Retina (tissue), 1 donor: Measurements from ENCODE around the gene GPS1.

Experiments used
- DNase-seq: peaks from one replicate; pipeline ENCODE4 v3.0.0-alpha.2; 2016

The GPS1 gene

DNA sequence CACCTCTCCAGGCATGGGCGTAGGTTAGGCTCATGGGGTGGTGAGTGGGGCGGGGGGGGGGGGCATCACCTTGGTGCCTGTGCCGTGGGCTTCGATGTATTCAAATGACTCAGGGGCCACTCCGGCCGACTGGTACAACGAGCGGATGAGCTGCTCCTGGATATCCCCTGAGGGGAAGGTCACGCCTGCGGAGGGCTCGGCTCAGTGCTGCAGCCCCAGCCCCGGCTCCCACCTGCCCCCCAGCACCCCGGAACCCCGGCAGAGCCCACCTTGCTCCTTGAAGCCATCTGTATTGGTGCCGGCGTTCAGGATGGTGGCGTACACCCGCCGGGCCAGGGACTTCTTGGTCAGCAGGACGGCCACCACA lies 40.9 kb downstream of the GPS1 start:
- DNase-seq = no peak

DNA sequence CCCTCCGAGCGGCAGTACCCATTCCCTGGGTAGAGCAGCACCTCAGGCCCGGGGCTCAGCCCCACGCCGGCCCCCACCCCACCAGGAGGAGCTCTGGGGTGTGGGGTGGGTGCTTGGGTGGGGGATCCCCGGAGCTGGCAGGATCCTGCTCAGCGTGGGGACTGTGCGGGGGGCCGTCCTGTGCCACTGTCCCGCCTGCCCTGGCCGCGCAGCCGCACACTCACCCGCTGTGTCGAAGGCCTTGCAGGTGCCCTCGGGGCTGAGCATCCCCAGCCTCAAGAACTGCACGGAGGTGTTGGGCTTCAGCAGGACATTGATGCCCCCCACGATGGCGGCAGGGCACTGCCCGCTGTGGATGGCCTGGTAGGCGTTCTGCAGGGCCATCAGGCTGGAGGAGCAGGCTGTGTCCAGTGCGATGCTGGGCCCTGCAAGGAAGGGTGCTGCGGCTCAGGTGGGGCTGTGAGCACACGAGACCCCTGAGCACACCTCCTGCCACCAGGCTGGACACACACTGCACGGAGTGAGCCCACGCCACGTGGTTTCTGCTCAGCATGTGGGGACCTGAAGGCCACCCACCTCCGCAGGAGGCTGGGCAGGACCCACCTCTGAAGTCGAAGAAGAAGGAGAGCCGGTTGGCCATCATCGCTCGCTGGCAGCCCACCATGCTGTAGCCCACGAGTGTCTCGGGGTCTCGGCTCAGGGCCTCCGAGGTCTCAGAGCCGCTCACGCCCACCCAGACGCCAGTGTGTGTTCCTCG lies 41.5 kb downstream of the GPS1 start:
- no peak for DNase-seq

DNA sequence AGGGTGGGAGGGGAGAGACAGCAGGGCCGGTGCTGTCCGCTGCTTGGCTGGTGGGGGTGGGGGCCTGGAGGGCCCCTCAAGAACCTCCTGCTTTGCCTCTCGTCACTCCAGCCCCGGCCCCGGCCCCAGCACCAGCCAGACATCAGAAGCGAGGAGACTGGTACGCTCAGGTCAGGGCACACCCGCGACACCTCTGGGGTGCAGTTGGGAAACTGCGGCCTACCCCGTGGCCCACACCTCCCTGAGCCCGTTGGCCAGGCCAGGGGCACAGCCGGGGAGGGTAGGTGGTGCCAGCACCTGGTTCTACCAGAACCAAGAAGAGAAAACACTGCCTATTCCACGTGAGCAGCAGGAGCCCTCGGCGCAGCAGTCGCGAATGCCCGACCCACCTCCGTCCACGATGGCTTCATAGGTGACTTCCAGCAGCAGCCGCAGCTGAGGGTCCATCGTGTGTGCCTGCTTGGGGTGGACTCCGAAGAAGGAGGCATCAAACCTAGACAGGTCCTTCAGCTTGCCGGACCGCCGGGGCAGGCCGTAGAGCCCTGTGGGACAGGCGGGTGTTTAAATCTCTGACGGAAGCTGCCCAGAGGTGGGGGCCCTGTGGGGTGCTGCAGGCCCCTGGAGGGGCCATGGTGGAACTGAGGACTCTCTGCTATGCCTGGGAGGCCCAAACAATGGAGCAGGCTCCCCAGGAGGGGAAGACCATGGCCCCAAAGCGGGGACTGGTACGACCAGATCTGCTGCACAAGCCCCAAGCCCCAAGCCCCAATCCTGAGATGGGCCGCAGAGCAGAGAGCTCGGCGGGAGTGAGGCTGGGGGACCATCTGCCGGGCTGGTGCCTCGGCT lies 43.5 kb downstream of the GPS1 start:
- DNase-seq = no peak

DNA sequence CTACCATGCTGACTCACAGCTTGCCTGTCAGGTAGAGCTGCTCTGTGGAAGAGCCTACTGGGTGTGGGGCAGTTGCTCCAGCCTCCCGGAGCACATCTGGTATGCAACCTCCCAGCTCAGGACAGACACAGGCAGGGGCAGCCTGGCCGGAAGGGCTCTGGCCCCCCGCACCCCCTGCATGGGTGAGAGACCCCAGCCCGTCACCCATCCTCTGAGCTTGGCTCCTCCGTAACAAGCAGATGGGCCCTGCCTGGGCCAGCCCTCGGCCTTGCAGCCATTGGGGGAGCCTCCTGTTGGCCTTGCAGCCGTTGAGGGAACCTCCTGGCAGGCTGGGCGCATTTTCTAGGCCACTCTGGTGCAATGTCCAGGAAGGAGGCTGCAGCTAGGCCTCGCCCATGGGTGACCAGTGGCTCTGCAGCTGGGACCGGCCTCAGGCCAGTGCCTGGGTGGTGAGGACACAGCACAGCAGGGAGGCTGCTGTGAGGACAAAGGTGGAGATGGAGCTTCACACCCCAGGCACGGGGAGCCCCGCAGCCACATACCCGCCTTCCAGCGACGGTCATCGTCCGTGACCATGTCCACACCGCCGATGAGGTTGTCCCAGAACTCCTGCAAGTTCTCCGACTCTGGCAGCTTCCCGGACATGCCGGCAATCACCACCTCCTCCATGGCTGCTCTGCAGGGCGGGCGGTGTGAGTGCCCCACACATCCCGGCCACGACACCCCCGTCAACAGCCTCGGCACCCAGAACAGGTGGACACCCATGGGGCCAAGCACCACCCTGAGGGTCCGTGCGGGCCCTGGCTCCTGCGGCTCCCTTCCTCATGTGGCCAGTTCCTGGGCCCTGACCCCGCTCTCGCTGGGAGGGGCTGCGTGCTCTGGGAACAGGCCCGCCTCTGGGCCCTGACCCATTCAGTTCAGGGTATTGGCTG lies 44.3 kb downstream of the GPS1 start:
- DNase-seq = no peak

DNA sequence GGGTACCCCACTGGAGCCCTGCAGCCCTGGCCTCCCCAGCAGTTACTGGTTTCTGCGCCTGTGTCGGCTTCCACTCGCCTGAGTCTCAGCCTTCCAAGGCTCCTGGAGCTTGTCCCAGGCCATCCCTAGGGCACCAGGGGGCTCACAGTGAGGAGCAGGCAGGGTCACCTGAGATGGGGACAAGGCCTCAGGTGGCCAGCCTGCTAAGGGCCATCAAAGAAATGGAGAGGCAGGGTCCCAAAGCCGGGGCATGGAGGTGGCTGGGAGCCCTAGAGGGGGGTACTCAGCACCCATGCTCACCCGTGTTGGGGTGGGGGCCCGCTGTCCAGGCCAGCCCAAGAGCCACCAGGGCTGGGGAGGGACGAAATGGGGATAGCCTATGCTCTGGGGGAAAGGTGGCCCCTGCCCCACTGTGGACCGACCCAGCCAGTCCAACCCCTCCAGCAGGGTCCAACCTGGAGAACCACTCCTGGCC lies 45.0 kb downstream of the GPS1 start:
- DNase-seq = no peak

DNA sequence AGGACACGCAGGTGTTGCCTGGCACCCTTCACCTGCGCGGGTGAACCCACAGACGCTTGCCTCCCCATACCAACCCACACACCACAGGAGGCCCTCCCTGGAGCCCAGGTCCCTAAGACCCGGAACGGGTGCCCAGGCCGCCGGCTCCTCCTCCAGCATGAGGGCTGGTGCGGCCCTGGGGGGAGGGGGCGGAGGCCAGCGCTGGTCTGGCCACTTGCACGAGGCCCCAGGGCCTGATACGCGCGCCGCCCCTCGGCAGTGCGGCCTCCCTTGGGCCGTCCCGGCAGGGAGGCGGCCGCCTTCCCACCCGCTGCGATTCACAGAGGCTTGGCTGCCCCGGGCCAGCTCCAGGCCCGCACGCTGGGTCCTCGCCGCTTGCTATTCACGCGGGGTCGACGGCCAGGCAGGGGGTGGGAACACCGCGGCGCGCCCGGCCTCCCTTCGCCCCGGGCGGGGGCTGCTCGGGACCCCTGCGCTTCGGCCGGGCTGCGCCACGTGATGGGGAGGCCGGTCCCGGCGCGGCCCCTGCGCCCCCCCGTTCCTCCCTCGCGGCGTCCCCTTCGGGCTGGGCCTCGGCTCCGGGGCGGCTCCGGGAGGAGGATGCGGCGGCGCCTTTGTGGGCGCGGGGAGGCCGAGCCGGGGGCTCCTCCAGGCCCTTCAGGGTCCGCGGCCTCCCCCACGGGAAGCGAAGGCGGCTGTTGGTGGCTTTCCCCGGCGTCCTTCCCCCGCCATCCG lies 45.7 kb downstream of the GPS1 start:
- DNase-seq = peak; percentile 62

DNA sequence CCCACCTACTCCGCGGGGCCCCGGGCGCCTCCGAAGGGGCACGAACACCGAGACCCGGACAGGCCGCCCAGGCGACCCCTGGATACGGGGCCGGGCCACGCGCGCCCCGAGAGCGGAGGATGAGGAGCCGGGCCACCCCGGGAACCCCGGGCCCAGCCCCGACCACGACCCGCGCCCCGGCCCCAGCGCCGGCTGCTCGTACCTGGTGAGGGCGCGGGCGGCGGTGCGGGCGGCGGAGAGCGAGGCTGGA lies 46.1 kb downstream of the GPS1 start:
- DNase-seq = no peak

DNA sequence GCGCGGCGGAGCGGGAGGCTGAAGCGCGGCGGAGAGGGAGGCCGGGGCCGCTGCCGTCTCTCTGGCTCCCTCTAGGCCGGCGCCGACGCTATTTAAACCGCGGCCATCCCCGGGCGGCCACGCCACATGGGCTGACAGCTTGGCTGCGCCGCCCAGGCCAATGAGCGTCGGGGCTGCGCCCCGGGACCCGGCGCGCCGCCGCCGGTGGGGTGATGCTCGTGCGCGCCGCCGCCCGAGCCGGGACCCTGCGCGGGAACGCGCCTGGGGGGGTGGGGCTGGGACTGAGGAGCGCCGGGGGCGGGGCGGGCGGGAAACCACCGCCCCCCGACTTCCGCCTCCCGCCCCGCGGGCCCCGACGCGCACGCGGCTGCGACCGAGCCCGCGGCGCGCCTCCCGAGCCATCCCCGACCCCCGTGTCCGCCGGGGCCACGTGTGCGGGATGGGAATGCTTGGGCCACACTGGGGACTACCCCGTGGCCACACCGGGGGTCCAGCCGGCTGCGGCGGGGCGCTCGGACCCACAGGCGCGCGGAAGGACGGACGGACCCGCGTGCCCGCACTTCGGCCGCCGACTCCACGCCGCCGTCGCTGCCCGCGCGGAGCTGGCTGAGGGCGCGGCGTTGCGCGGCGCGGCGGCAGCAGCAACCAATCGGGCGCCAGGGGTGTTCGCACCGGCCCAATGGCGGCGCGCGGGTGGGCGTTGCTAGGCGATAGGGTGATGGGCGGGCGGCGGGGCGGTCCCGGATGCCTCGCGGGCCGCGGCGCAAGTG lies 46.7 kb downstream of the GPS1 start, which contains the start of gene FASN:
Gene FASN (minus strand): TSS at position 68 of the 770 bp plus-strand sequence. CDS start 1,791 bp downstream, outside the sequence.
- peak; percentile 95 for DNase-seq

DNA sequence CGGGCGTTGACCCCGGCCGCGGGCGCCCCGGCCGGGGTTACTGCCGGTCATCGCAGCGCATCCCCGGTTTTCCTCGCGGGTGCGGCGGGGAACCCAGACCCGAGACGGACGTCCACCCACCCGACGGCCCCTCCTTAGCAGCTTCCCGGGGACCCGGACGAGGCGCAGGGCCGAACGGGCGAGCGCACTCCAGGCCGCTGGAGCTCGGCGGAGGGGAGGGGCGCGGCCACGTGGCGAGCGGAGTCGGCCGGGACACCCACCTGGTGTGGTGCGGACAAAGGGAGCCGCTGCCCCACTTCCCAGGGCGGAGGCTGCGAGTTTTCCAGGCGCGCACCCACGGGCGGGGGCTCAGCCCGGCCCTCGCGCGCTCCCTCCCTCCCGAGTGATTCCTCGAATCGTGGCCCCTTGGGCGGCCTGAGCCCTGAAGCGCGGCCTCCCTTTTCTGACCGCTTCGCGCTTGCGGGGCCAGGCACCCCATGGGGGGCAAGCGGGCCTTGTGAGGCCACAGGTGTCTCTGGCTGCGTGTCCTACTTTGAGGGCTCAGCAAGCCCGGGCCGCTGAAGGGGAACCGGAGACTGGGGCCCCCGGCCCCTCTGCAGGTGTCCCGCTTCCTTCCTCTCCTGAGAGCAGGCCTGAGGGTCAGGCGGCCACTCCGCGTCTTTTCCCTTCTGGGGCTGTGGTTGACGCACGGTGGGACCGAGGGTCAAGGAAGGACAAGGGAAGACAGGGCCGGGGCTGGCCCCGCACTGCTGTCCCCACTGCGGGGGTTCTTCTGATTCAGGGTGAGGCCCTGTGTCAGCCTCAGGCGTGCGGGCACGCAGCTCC lies 47.5 kb downstream of the GPS1 start:
- no peak for DNase-seq

DNA sequence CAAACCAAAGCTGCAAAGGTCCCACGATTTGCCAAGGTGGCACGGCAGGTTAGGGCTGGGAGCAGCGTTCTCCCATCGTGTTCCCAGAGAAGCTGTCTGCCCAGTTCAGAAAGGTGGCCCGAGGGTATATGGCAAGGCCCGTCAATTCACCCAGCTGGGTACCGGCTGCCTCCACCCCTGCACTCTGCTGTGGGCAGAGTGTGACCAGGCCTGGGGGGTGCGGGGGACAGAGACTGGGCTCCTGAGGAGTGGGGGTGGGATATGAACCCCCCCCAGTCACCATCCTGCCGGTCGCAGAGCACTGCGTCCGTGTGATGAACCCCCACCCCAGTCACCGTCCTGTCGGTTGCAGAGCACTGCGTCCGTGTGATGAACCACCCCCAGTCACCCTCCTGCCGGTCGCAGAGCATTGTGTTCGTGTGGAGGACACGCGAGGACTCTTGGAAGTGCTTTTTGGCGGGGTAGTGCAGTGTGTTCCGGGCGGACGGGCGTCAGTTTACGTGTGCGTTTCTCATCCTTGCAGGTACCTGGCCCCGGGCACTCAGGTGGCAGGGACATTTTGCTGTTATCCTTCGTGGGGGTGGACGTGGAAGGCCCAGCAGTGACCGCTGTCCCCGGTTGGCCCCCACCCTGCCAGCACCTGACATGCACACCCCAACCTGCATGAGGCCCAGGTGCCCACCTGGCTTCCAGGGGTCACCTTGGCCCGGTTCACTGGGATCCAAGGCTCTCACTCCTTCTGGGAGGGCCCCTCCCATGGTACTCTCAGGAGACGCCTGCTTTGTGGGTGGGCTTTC lies 49.0 kb downstream of the GPS1 start:
- DNase-seq = no peak

DNA sequence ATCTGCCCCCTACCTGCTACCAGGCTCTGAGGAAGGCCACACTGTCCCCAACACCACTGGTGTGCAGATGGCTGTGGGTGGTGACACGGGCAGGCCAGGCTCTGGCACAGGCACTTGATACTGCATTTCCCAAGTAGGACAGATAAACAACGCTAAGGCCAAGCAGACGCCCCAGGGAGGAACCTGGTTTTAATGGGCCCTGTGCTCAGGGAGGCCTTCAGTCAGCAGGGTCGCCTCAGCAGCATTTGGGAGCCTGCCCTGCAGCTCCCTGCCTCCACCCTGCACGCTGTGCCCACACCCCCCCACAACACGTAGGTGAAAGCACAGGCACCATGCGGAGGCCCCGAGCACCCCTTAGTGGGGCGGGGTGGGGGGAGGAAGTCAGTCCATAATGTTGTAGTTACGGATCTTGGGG lies 49.6 kb downstream of the GPS1 start:
- DNase-seq = no peak

DNA sequence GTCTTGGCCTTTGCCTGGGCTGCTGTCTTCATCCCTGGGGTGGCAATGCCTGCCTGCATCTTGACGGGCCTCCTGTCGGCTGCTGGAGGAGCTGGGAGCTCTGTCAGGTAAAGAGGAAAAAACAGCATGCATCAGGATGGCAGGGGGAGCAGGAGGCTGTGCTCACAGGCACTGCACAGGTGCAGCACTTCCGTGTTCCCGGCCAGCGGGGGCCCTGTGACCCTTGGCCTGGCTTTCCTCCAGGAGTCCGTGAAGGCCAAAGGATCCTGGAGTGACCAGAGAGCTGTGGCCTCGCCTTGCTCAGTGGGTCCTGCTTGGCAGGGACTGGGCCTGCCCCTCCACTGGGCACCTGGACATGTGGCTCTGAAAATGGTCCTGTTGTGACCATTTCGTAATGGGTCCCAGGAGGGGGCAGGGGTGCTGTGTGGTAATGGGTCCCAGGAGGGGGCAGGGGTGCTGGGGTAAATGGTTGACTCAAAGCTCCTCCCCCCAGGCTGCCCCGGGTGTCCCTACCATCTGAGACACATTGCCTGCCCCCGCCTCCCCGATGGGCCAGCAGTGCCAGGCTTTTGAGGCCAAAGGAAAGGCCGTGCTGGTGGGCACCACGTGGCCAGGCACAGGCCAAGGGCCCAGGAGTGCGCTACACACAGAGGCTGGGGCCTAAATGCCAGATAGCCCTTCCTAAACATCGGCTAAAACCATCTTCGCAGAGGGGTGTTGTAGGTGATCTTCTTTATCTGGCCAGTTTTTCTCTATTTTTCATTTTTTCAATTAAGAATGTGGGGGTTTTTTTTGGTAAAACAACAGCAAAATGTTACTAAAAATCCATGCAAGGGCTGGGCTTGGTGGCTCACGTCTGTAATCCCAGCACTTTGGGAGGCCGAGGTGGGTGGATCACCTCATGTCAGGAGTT lies 50.3 kb downstream of the GPS1 start:
- DNase-seq = no peak

DNA sequence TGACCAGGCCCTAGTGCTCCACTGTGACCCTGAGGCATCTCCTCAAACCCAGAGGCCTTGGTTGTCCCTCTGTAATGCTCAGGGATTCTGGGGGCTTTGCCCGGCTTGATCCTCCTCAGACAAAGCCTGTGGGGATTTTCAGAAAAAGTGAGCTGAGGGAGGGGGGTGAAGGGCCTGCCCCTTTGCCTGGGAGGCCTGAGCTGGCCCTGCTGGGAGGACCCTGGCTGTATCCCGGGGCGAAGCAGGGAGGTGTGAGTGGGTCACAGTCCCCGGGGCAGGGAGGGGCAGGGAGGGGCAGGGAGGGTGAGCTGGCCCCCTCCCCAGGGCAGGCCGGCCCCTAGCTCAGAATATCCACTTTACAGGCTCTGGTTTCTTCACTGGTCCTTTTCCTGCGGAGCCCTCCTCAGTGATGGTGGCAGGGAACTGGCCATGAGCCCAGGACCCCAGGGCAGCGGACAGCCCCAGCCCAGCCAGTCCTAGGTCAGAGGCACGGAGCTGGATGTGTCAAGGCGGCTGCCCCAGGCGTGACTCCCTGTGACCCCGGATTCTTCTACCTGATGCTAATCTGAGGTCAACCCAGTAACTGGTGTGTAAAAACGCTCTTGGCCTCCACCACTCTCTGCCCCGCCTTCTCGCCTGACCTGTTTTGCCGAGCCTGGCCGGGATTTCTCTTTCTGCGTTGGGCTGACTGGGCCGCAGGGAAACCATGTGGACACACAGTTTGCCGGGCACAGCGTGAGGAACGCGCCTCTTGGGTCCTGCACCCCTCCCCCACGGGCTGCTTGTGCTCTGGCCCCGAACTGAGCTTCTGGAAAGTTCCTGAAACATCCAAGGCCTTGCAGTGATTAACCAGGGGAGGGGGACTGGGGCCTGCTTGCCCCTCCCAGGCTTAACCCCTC lies 52.1 kb downstream of the GPS1 start:
- DNase-seq = peak; percentile 80

DNA sequence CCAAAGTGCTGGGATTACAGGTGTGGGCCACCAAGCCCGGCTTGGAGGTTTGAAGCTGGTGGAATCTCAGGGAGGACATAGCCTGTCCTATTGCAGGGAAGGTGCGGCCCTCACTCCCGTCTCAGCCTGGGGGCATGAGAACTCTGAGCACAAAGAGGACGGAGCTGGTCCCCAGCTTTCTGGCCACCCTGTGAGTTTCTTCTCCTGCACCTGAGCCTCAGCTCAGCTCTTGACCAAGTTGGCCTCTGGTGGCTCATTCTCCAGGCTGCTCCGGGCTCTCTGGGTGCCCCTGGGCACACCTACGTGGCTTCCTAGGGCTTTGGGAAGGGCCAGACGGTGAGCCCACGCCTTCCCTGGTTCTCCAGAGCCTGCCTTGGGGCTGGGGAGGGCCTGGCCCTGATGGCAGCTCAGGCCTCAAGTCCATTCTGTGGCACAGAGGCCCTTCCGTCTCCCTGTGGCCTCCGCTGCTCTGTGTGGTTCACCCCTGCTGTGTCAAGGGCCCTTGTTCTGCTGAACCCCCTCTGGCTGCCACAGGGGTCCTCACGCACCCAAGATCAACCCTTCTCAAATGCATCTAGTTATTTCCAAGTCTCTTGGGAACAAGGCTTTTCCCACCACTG lies 53.2 kb downstream of the GPS1 start:
- DNase-seq = no peak

DNA sequence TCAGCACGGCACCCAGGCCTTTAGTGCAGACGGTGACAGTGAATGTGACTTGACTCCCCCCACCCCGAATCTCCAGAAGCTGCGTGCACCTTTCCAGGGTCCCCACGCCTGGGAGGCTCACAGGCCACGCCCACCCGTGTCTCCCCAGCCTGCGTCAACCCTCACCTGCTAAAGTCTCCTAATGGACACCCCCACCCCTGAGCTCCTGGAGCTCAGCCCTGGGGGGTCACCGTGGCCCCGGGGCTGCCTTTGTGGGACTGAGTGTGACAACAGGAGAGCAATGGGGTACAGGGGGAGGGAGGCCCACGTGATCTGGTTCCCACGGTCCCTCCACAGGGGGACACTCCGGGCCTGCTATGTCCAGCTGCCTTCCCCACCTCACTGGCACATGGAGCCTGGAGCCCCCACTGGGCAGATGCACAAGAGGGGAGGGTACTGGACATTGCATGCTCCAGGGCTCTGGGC lies 53.8 kb downstream of the GPS1 start:
- DNase-seq = no peak

DNA sequence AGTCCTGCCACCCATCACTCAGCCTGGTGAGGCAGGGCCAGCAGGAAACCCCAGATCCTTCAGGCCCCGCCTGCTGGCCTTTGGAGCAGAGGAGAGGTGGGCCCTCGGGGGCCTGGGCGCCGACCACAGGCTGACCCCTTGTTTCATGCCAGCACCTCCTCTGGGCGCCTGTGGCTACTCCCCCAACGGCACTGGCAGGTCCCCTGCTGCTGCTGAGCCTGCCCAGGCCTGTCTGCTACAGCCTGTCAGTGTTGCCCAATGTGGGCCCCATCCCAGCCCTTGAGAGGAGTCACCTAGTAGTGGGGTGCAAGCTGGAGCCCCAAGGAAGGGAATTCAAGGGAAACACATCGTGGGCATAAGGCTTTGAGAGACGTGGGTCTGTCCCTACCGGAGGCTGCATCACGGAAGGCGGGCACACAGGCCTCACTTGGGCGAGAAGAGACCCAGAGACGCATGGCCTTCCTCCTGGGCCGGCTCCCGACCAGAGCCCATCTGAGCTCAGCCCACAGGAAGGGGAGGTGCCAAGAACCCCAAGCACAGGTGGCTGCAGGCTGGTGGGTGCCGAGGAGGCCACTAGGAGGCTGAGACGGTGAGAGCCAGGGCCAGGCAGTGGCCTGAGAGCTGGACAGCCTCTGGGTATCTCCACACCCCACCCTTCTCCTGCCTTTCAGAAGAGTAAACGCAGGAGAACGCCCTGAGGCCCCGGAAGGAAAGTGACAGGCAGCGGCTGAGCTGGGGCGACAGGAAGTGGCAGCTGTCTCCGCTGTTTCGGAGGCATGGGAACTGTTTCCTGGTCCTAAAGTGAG lies 54.4 kb downstream of the GPS1 start:
- peak; percentile 66 for DNase-seq
